ENCODE measurements around the gene PITPNM3. TPM values are rescaled to one million over a fixed set of nuclear protein-coding genes. Genes with fewer than 3 reads are reported as not detected.

The PITPNM3 gene
- total and polyA plus RNA-seq, 2 experiments from 2014 or later = 1.5 to 2.0 TPM

- no peak overlapping the region for H3K4me3 ChIP-seq
- H4K20me1 ChIP-seq (ENCODE audit: insufficient read depth, poor library complexity, severe bottlenecking) = no peaks in the 10 kb centered on the region
- H2AFZ ChIP-seq = no peak overlapping the region
- no peaks in the 10 kb centered on the region for H3K9me3 ChIP-seq (ENCODE audit: low read depth)
- no peak for DNase-seq (ENCODE audit: low spot score)
- H3K79me2 ChIP-seq = no peaks in the 10 kb centered on the region
- no peaks in the 10 kb centered on the region for H3K9me2 ChIP-seq (replicated peaks; ENCODE audit: insufficient read depth)
- no peak overlapping the region for H3K4me2 ChIP-seq
- H3K27me3 ChIP-seq = no peaks in the 10 kb centered on the region
- no peaks in the 10 kb centered on the region for H3K36me3 ChIP-seq (replicated peaks; ENCODE audit: insufficient read depth, low read depth)
- TF ChIP-seq EZH2 (IDR thresholded peaks at IDR 0.05; ENCODE audit: borderline replicate concordance) = no peak
- TF ChIP-seq CTCF (IDR thresholded peaks at IDR 0.05; ENCODE audit: poor library complexity) = no peak
- no peak for TF ChIP-seq EZH2phosphoT487 (IDR thresholded peaks at IDR 0.05; ENCODE audit: low read depth, severe bottlenecking, unreplicated experiment)
- WGBS (ENCODE audit: low lambda C conversion rate, missing lambda C conversion rate) = 68% methylated on average over 10 of the region's 10 CpGs
- H3K4me1 ChIP-seq (ENCODE audit: insufficient read depth) = peaks cover 8% of the 10 kb centered on the region
- H3K27ac ChIP-seq = no peak overlapping the region
Measured at GRCh38 chr17:6461792-6462524, 94.4 kb downstream of the PITPNM3 start.

- Histone ChIP-seq H3K4me3 (no peak overlapping the region), H4K20me1 (ENCODE audit: insufficient read depth, poor library complexity, severe bottlenecking) (no peaks in the 10 kb centered on the region), H3K36me3 (replicated peaks; ENCODE audit: insufficient read depth, low read depth) (no peaks in the 10 kb centered on the region), H3K4me2 (no peak overlapping the region), H3K27ac (no peak overlapping the region), H3K4me1 (ENCODE audit: insufficient read depth) (peaks cover 8% of the 10 kb centered on the region), H3K9me2 (replicated peaks; ENCODE audit: insufficient read depth) (no peaks in the 10 kb centered on the region), H3K27me3 (no peaks in the 10 kb centered on the region), H3K79me2 (no peaks in the 10 kb centered on the region), H3K9me3 (ENCODE audit: low read depth) (no peaks in the 10 kb centered on the region), H2AFZ (no peak overlapping the region)
- no peak for TF ChIP-seq EZH2phosphoT487 (IDR thresholded peaks at IDR 0.05; ENCODE audit: low read depth, severe bottlenecking, unreplicated experiment)
- no peak for TF ChIP-seq EZH2 (IDR thresholded peaks at IDR 0.05; ENCODE audit: borderline replicate concordance)
- TF ChIP-seq CTCF (IDR thresholded peaks at IDR 0.05; ENCODE audit: poor library complexity) = no peak
- 89% methylated on average over 13 of the region's 14 CpGs for WGBS (ENCODE audit: low lambda C conversion rate, missing lambda C conversion rate)
- DNase-seq (ENCODE audit: low spot score) = no peak
Measured at GRCh38 chr17:6461246-6461645, 95.1 kb downstream of the PITPNM3 start.

- peaks cover 8% of the 10 kb centered on the region for H3K4me1 ChIP-seq (ENCODE audit: insufficient read depth)
- no peaks in the 10 kb centered on the region for H3K9me3 ChIP-seq (ENCODE audit: low read depth)
- H2AFZ ChIP-seq = no peak overlapping the region
- no peak overlapping the region for H3K4me2 ChIP-seq
- H3K27ac ChIP-seq = no peak overlapping the region
- TF ChIP-seq EZH2 (IDR thresholded peaks at IDR 0.05; ENCODE audit: borderline replicate concordance) (no peak), EZH2phosphoT487 (IDR thresholded peaks at IDR 0.05; ENCODE audit: low read depth, severe bottlenecking, unreplicated experiment) (no peak), CTCF (IDR thresholded peaks at IDR 0.05; ENCODE audit: poor library complexity) (no peak)
- no peaks in the 10 kb centered on the region for H3K79me2 ChIP-seq
- WGBS (ENCODE audit: low lambda C conversion rate, missing lambda C conversion rate) = 82% methylated on average over 9 of the region's 9 CpGs
- DNase-seq (ENCODE audit: low spot score) = no peak
- no peaks in the 10 kb centered on the region for H3K27me3 ChIP-seq
- H3K9me2 ChIP-seq (replicated peaks; ENCODE audit: insufficient read depth) = no peaks in the 10 kb centered on the region
- no peak overlapping the region for H3K4me3 ChIP-seq
- no peaks in the 10 kb centered on the region for H4K20me1 ChIP-seq (ENCODE audit: insufficient read depth, poor library complexity, severe bottlenecking)
- H3K36me3 ChIP-seq (replicated peaks; ENCODE audit: insufficient read depth, low read depth) = no peaks in the 10 kb centered on the region
Measured at GRCh38 chr17:6460531-6461161, 95.7 kb downstream of the PITPNM3 start.

Data from hepatocyte (in vitro differentiated cells).